ENCODE results near the gene LACRT.
"Not testable (repeated sequence)": the region's sequence is repeated elsewhere in the genome, so short reads cannot be mapped to it uniquely, and the experiment has no call there.

- TF ChIP-seq YY1 (IDR thresholded peaks at IDR 0.05; ENCODE audit: insufficient read depth, insufficient read length); SUZ12 (IDR thresholded peaks at IDR 0.05; ENCODE audit: extremely low read depth, insufficient read depth, insufficient read length): not testable (repeated sequence)
Observed at GRCh38 chr12:54665022-54665635, 30.4 kb upstream of the LACRT start.

All from NT2/D1 (cell line).